H1 (cell line): ENCODE results near the gene DENND5B. TPM values are rescaled to one million over a fixed set of nuclear protein-coding genes. Genes with fewer than 3 reads are reported as not detected.

ENCODE experiments used
- CHD7 ChIP-seq: fragments of 300-600 bp; sonication (generic); IDR thresholded peaks from 2 replicates; pipeline ENCODE4 v1.7.1; 2012; ENCODE audit warnings: low read length, moderate library complexity, mild to moderate bottlenecking, inconsistent platforms; ENCODE audit not compliant: insufficient replicate concordance
- EGR1 ChIP-seq: IDR thresholded peaks from 2 replicates; pipeline ENCODE4 v1.6.1; 2011; ENCODE audit warnings: low read depth, low read length, borderline replicate concordance
- TEAD4 ChIP-seq: IDR thresholded peaks from 2 replicates; pipeline ENCODE4 v1.6.1; 2012; ENCODE audit warnings: low read depth, low read length, inconsistent platforms, mixed read lengths
- polyA plus RNA-seq, 7 experiments: library from polyadenylated mRNA; depleted of rRNA in 3 of 7; stranded (reverse) in 5 of 7; unstranded in 2 of 7; fragments of >200 nt in 5 of 7; fragments of 200-250 nt in 2 of 7; gene quantifications; 1 replicate in 5 of 7; 2 replicates in 1 of 7; 4 replicates in 1 of 7; pipeline versions ENCODE4 v1.2.1 to v1.2.3, GENCODE V29; 2011 to 2013; ENCODE audit warnings: missing spikeins in 2 of 7, mixed read lengths in 2 of 7
- total RNA-seq: library from RNA; stranded (reverse); fragmentation: NEBNext Ultra II Directional; extraction: Animal tissue kit (Norgen Biotek cat#: 25700); gene quantifications from 2 replicates; pipeline ENCODE4 v1.2.1, GENCODE V29; 2021
- TF ChIP-seq, protein P1 (sequence below): IDR thresholded peaks from 2 replicates; pipeline ENCODE4 v1.6.1; 2012; ENCODE audit warnings: low read length, inconsistent platforms

The DENND5B gene
- total and polyA plus RNA-seq, 2 of the 8 experiments (the other 6 are each of a cell fraction or from before 2014, with no cell fraction given), result 13.4 to 20.2 TPM

- TF ChIP-seq, protein P1, sequence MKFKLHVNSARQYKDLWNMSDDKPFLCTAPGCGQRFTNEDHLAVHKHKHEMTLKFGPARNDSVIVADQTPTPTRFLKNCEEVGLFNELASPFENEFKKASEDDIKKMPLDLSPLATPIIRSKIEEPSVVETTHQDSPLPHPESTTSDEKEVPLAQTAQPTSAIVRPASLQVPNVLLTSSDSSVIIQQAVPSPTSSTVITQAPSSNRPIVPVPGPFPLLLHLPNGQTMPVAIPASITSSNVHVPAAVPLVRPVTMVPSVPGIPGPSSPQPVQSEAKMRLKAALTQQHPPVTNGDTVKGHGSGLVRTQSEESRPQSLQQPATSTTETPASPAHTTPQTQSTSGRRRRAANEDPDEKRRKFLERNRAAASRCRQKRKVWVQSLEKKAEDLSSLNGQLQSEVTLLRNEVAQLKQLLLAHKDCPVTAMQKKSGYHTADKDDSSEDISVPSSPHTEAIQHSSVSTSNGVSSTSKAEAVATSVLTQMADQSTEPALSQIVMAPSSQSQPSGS, result no peak
- TF ChIP-seq TEAD4, result no peak
- TF ChIP-seq CHD7, result no peak
- no peak for TF ChIP-seq EGR1
Measured at GRCh38 chr12:31363416-31363809, 227.5 kb downstream of the DENND5B start (continued).
